Keratinocyte (primary cell): Measurements from ENCODE around the gene CDK10.

Source experiments
- EZH2 ChIP-seq: IDR thresholded peaks from one replicate; pipeline ENCODE4 v1.6.1; 2012; ENCODE audit warnings: inconsistent platforms, mild to moderate bottlenecking, low read length, moderate library complexity
- TF ChIP-seq, protein P1 (sequence below), 3 experiments: IDR thresholded peaks in 1 of 3; conservative IDR thresholded peaks in 1 of 3; optimal IDR thresholded peaks in 1 of 3; 2 replicates in 2 of 3; 3 replicates in 1 of 3; pipeline versions ENCODE3 to v1.5.1; 2011; ENCODE audit warnings: low read length in 3 of 3, mild to moderate bottlenecking in 3 of 3, moderate library complexity in 2 of 3, control low read depth in 1 of 3, inconsistent platforms in 1 of 3; ENCODE audit not compliant: insufficient read depth in 2 of 3; ENCODE audit errors: extremely low read depth in 1 of 3

DNA sequence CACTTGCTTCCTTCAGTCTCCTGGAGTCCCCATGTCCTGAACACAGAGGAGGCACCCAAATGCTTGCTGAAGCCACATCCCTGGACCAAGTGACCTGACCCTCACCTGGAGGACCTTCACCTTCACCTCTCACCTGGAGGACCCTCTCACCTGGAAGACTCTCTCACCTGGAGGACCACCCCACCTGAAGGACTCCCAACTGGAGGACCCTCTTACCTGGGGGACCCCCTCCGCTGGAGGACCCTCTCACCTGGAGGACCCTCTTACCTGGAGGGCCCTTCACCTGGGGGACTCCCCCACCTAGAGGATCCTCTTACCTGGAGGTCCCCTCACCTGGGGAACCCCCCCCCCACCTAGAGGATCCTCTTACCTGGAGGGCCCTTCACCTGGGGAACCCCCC is 573 bp upstream of the CDK10 start:
- TF ChIP-seq, protein P1, sequence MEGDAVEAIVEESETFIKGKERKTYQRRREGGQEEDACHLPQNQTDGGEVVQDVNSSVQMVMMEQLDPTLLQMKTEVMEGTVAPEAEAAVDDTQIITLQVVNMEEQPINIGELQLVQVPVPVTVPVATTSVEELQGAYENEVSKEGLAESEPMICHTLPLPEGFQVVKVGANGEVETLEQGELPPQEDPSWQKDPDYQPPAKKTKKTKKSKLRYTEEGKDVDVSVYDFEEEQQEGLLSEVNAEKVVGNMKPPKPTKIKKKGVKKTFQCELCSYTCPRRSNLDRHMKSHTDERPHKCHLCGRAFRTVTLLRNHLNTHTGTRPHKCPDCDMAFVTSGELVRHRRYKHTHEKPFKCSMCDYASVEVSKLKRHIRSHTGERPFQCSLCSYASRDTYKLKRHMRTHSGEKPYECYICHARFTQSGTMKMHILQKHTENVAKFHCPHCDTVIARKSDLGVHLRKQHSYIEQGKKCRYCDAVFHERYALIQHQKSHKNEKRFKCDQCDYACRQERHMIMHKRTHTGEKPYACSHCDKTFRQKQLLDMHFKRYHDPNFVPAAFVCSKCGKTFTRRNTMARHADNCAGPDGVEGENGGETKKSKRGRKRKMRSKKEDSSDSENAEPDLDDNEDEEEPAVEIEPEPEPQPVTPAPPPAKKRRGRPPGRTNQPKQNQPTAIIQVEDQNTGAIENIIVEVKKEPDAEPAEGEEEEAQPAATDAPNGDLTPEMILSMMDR (optimal IDR thresholded peaks at IDR 0.05 in 1 of 3, IDR thresholded peaks at IDR 0.05 in 1 of 3, conservative IDR thresholded peaks at IDR 0.05 in 1 of 3; ENCODE audit: extremely low read depth in 1 of 3, insufficient read depth in 2 of 3, low read length in 3 of 3), result no peak
- no peak for TF ChIP-seq EZH2
